Stomach (tissue), 4 donors: ENCODE measurements around the gene AFDN.

Experiments used
- CTCF ChIP-seq, 7 experiments: fragments of 450-650 bp in 4 of 7; fragments of 200-600 bp in 3 of 7; sonication (generic) in 3 of 7; IDR thresholded peaks; one replicate each; pipeline ENCODE4 v1.5.1; 2016 to 2019; ENCODE audit warnings: antibody characterized with exemption in 7 of 7, control low read depth in 2 of 7, mild to moderate bottlenecking in 1 of 7
- POLR2A ChIP-seq, 4 donors: fragments of 450-650 bp; IDR thresholded peaks; one replicate each; pipeline ENCODE4 v1.6.1; 2016; ENCODE audit warnings: antibody characterized with exemption in 4 of 4, control low read depth in 2 of 4, mild to moderate bottlenecking in 1 of 4, moderate library complexity in 1 of 4

- TF ChIP-seq POLR2A (IDR thresholded peaks at IDR 0.05) (no peak), CTCF (IDR thresholded peaks at IDR 0.05) (no peak)
Observed at GRCh38 chr6:167910652-167911051, 83.9 kb downstream of the AFDN start.
